GM12892 (cell line): Measurements from ENCODE around the gene MBD5.
A peak's percentile ranks its signal among the peaks of the same experiment; 100 is the strongest.

Experiments
- DNase-seq: peaks from one replicate; pipeline ENCODE4 v3.0.0; 2011; ENCODE audit not compliant: insufficient read length
- FAIRE-seq: peaks from 2 replicates; lab custom pipeline; 2011; peaks lifted over from hg19 to GRCh38; lab: Jason Lieb, UNC
- POLR2A ChIP-seq: IDR thresholded peaks from 2 replicates; pipeline ENCODE4 v1.6.1; 2011; ENCODE audit warnings: low read depth, low read length, control low read depth
- POLR2AphosphoS5 ChIP-seq: IDR thresholded peaks from 2 replicates; pipeline ENCODE4 v1.6.1; 2011; ENCODE audit warnings: low read depth, low read length, control low read depth
- TAF1 ChIP-seq: IDR thresholded peaks from 2 replicates; pipeline ENCODE4 v1.6.1; 2011; ENCODE audit warnings: low read depth, mild to moderate bottlenecking, control low read depth, low read length, borderline replicate concordance

Gene MBD5

DNA sequence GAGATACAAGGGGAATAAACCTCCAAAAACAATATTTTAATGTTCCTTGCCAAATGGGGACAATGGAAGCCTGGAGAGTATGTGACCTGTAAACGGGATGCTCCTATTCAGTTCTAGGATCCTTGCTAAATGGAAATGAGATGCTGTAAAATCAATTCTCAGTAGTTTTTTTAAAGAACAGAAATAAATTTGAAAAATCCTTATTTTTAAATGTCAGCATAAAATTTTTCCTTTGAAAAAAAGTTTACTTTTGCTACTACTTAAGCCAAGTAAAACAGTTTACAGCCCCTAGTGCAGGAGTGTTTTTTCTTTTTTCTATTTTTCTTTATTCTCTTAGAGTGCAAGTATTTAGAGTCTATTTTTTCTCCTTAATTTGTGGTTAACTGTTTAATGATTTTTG lies 158.8 kb downstream of the MBD5 start:
- TF ChIP-seq POLR2A = no peak
- no peak for TF ChIP-seq POLR2AphosphoS5
- TF ChIP-seq TAF1 = no peak
- DNase-seq (no peak), FAIRE-seq (no peak)

DNA sequence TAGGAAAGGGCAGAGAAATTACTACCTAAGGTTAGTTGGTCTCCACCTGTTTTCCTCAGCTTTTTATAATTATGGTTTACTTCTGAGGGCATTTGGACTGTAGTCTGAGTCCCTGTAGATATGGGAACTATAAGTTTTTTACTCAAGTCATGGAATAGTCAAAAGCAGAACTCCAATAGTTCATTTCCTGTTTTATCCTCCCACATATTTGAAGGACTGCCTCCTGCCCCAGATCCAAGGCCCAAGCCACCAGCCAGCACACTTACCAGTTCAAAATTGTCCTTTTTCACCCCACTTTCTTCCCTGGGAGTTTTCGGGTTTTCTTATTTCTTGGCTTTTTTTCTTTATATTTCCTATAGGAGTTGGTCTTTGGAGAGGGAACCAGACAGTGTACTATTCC lies 164.1 kb downstream of the MBD5 start:
- DNase-seq (no peak), FAIRE-seq (no peak)
- TF ChIP-seq TAF1 (no peak), POLR2A (no peak), POLR2AphosphoS5 (no peak)

DNA sequence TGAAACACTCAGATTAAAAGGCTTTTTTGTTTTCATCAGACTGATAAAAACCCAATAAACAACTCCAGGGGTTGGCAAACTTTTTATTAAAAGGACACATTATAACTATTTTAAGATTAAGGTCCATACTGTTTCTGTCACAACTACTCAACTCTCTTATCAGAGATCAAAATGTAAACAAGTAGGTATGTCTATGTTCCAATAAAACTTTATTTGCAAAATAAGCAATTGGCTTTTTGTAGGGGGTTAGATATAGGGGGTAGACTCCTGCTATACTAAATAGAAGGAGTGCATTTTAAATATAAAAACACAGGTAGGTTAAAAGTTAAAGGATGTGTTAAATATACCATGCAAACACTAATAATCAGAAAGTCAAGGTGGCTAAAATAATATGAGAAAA lies 174.0 kb downstream of the MBD5 start:
- DNase-seq (no peak), FAIRE-seq (no peak)
- TF ChIP-seq POLR2AphosphoS5 (no peak), TAF1 (no peak), POLR2A (no peak)

DNA sequence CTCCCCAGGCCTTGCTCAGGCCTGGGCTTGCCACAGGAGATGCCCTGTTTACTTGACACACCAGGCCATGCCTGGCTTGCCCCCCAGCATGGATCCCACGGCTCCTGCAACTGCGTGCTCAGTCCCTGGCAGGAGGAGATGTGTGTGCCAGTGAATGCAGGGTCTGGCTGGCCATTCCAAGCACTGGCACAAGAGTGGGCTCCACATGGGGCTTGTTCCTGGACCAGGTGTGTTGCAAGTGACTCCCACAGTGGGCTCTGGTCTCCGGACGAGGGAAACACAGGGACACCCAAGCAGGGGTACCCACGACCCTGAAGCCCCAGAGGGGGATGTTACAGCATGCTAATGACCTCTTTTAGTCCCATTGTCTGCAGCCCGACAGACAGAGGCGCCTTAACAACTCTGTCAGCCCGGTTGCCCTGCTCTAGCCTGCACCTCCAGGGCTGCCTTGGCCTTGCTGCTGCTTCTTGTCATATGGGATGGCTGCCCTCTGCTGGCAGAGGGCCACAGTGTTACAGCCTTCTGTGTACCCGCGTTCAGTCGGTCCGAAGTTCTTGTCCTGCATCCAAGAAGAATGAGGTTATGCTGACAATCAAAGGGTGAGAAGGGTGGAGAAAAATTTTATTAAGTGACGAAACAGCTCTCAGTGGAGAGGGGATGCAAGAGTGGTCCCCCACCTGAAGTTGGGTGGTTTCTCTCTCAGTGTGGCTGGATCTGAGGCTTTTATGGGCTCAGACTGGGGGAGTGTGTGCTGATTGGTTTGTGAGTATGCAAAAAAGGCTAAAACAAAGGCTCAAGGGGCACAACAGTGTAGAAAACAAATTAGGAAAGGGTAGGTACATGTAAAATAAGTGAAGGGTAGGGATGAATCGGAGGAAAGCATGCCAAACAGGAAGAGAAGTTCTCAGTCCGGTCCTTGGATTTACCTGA lies 180.4 kb downstream of the MBD5 start:
- TF ChIP-seq POLR2A (no peak), TAF1 (no peak), POLR2AphosphoS5 (no peak)
- FAIRE-seq = peak; percentile 65
- no peak for DNase-seq

DNA sequence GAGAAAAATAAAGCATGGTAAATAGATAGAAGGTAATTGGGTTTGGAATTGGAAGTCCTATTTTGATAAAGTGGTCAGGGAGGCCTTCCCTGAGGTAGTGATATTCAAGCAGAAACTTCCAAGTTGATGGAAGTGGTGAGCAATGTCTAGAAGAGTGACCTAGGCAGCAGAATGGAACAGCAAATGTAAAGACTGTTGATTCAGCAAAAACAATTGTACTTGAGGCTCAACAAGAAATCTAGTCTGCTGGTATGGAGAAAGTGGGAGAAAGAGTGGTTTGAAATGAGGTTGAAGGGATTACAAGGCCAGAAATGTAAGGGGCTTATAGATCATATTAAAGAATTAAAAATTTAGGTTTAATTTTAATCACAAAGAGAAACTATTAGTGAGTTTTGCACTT lies 181.3 kb downstream of the MBD5 start:
- DNase-seq (no peak), FAIRE-seq (no peak)
- TF ChIP-seq TAF1 (no peak), POLR2AphosphoS5 (no peak), POLR2A (no peak)

DNA sequence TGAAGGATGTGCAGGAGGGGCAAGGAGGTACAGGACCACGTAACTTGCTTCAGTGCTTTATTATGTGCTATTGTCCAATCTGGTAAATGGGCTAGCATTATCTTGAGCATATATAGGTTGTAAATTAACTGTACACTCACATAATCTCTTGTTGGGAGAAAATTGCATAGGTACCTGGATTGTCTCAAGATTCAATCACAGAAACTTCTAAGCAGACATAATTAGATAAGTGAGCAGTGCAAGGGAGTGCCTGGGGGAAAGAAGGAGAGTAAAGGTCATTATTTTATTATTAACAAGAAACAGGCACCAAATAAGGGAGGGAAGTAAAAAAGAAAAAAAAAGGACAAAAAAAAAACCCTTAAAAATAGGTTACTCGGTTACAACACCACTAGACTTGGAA lies 186.2 kb downstream of the MBD5 start:
- no peak for FAIRE-seq
- no peak for TF ChIP-seq POLR2AphosphoS5
- TF ChIP-seq POLR2A = no peak
- TF ChIP-seq TAF1 = no peak
- no peak for DNase-seq

DNA sequence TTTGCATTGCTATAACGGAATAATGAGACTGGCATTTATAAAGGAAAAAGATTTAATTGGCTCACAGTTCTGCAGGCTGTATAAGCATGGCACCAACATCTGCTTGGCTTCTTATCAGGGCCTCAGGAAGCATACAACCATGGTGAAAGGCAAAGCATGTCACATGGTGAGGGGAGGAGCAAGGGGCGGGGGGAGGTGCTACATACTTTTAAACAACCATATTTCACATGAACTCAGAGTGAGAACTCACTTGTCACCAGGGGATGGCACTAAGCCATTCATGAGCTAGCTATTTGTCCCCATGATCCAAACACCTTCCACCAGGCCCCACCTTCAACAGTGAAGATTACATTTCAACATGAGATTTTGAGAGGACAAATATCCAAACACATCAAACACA lies 188.7 kb downstream of the MBD5 start:
- TF ChIP-seq POLR2AphosphoS5 (no peak), POLR2A (no peak), TAF1 (no peak)
- DNase-seq (no peak), FAIRE-seq (no peak)

DNA sequence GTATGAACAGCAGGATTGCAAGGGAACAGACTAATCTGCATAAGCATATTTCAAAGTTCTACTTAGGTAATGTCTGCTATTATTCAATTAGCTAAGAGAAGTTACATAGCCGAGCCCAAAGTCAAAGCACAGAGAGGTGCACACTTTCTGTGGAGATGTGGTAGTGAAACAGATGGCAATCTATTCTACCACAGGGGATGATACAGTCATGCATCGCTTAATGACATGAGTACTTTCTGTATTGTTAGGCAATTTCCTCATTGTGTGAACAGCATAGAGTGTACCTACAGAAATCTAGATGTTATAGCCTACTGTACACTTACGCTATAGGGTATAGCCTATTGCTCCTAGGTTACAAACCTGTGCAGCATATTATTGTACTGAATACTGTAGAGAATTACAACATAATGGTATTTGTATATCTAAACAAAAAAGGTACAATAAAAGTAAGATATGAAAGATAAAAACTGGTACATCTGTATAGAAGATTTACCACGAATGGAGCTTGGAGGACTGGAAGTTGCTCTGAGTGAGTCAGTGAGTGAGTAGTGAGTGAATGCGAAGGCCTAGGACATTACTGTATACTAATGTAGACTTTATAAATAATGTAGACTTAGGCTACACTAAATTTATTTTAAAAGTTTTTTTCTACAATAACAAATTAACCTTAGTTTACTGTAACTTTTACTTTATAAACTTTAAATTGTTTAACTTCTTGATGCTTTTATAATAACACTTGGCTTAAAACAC lies 197.6 kb downstream of the MBD5 start:
- no peak for DNase-seq
- TF ChIP-seq TAF1 (no peak), POLR2A (no peak), POLR2AphosphoS5 (no peak)
- no peak for FAIRE-seq

DNA sequence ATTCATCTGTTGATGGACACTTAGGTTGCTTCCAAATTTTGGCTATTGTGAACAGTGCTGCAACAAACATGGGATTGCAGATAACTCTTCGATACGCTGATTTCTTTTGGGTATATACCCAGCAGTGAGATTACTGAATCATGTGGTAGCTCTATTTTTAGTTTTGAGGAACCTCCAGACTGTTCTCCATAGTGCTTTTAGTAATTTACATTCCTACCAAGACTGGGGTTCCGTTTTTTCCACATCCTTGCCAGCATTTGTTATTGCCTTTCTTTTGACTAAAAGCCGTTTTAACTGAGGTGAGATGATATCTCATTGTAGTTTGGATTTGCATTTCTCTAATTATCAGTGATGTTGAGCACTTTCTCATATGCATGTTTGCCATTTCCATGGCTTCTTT lies 200.3 kb downstream of the MBD5 start:
- DNase-seq (no peak), FAIRE-seq (no peak)
- no peak for TF ChIP-seq POLR2A
- no peak for TF ChIP-seq POLR2AphosphoS5
- no peak for TF ChIP-seq TAF1

DNA sequence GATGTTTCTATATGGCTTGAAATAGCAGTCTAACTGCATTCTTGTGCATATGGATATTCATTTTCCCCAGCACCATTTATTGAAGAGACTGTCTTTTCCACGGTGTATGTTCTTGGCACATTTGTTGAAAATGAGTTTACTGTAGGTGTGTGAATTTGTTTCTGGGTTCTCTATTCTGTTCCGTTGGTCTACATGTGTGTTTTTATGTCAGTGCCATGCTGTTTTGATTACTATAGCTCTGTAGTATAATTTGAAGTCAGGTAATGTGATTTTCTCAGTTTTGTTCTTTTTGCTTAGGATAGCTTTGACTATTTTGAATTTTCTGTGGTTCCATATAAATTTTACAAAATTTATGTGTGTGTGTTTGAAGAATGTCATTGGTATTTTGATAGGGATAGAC lies 201.0 kb downstream of the MBD5 start:
- DNase-seq = no peak
- no peak for FAIRE-seq

DNA sequence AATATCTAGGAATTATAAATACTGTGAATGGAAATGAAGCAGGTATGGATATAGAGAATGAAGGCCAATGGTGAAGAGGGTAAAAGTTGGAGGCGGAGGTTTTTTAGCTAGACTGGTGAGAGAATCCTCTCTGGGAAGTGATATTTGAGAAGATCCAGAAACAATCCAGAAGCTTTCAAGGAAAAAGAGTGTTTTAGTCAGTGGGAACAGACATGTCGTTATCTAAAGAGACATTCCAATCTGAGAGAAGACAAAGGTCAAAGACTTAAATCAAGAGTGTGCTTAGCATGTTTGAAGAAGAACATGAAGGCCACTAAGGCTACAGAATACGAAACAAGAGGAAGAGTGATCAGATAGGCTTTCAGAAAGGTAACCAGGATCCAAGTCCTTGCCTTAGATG lies 211.0 kb downstream of the MBD5 start:
- no peak for FAIRE-seq
- DNase-seq = no peak
- no peak for TF ChIP-seq POLR2AphosphoS5
- no peak for TF ChIP-seq POLR2A
- no peak for TF ChIP-seq TAF1

More for the DNA sequence above, 201.0 kb downstream of the MBD5 start:
- TF ChIP-seq TAF1 = no peak
- no peak for TF ChIP-seq POLR2A
- TF ChIP-seq POLR2AphosphoS5 = no peak

DNA sequence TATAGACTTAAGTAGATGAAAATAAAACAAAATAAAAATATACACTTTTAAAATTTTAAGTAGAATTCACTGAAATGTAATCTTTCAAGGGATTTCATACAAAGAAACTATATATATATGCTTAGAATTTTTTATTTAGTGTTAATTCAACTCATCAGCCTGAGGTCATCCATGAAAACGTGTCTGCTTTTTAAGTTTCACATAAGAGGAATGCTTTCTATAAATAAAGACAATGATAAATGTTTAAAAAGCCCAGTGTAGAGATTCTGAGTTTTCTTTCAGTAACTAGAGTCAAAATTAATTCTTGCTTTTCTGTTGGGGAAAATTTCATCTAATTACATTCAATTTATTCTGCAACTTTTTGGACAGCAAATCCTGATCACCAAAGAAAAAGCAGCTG lies 213.3 kb downstream of the MBD5 start:
- TF ChIP-seq POLR2AphosphoS5 (no peak), TAF1 (no peak), POLR2A (no peak)
- DNase-seq (no peak), FAIRE-seq (no peak)
